H1 (cell line): ENCODE results near the gene OR12D3. TPM values are rescaled to one million over a fixed set of nuclear protein-coding genes. Genes with fewer than 3 reads are reported as not detected.

ENCODE experiments used
- polyA plus RNA-seq, 7 experiments: library from polyadenylated mRNA; depleted of rRNA in 3 of 7; stranded (reverse) in 5 of 7; unstranded in 2 of 7; fragments of >200 nt in 5 of 7; fragments of 200-250 nt in 2 of 7; gene quantifications; 1 replicate in 5 of 7; 2 replicates in 1 of 7; 4 replicates in 1 of 7; pipeline versions ENCODE4 v1.2.1 to v1.2.3, GENCODE V29; 2011 to 2013; ENCODE audit warnings: missing spikeins in 2 of 7, mixed read lengths in 2 of 7
- total RNA-seq: library from RNA; stranded (reverse); fragmentation: NEBNext Ultra II Directional; extraction: Animal tissue kit (Norgen Biotek cat#: 25700); gene quantifications from 2 replicates; pipeline ENCODE4 v1.2.1, GENCODE V29; 2021

The OR12D3 gene
- total and polyA plus RNA-seq, 2 of the 8 experiments (the other 6 are each of a cell fraction or from before 2014, with no cell fraction given), result not detected

Other genes starting within 250 kb of the OR12D3 start
- gene OR2J2, start 204.4 kb downstream of the OR12D3 start, total RNA-seq, result not detected in 2 replicates
- not detected in 2 replicates for gene OR2J2, start 204.4 kb downstream of the OR12D3 start, polyA plus RNA-seq (2011; rRNA removed)
- not detected in 2 replicates for gene OR14J1, start 73.6 kb downstream of the OR12D3 start, total RNA-seq
- not detected in 2 replicates for gene OR14J1, start 73.6 kb downstream of the OR12D3 start, polyA plus RNA-seq (2011; rRNA removed)
- gene OR5V1, start 6.4 kb downstream of the OR12D3 start, total RNA-seq, result not detected in 2 replicates
- not detected in 2 replicates for gene OR5V1, start 6.4 kb downstream of the OR12D3 start, polyA plus RNA-seq (2011; rRNA removed)
- not detected in 2 replicates for gene OR12D2, start 20.3 kb upstream of the OR12D3 start, total RNA-seq
- not detected in 2 replicates for gene OR12D2, start 20.3 kb upstream of the OR12D3 start, polyA plus RNA-seq (2011; rRNA removed)
- gene OR12D1, start 39.6 kb upstream of the OR12D3 start, total RNA-seq, result not detected in 2 replicates
- not detected in 2 replicates for gene OR12D1, start 39.6 kb upstream of the OR12D3 start, polyA plus RNA-seq (2011; rRNA removed)
- not detected in 2 replicates for gene OR10C1, start 64.0 kb upstream of the OR12D3 start, total RNA-seq
- not detected in 2 replicates for gene OR10C1, start 64.0 kb upstream of the OR12D3 start, polyA plus RNA-seq (2011; rRNA removed)
- gene OR11A1, start 81.8 kb upstream of the OR12D3 start, total RNA-seq, result not detected in 2 replicates
- gene OR11A1, start 81.8 kb upstream of the OR12D3 start, polyA plus RNA-seq (2011; rRNA removed), result not detected in 2 replicates
- gene OR2H1, start 81.9 kb upstream of the OR12D3 start, total RNA-seq, result not detected in 2 replicates
- gene OR2H1, start 81.9 kb upstream of the OR12D3 start, polyA plus RNA-seq (2011; rRNA removed), result not detected in 2 replicates
- not detected in 2 replicates for gene MAS1L, start 112.7 kb upstream of the OR12D3 start, total RNA-seq
- gene MAS1L, start 112.7 kb upstream of the OR12D3 start, polyA plus RNA-seq (2011; rRNA removed), result not detected in 2 replicates
- gene UBD, start 184.4 kb upstream of the OR12D3 start, total RNA-seq, result not detected in 2 replicates
- 0.23 TPM in 1 of 2 replicates, not detected in the other for gene UBD, start 184.4 kb upstream of the OR12D3 start, polyA plus RNA-seq (2011; rRNA removed)
- not detected in 2 replicates for gene OR2H2, start 209.8 kb upstream of the OR12D3 start, total RNA-seq
- not detected in 2 replicates for gene OR2H2, start 209.8 kb upstream of the OR12D3 start, polyA plus RNA-seq (2011; rRNA removed)